ENCODE data around the gene MVK.

The MVK gene

GRCh38 chr12:109549613-109550270, 23.9 kb upstream of the MVK start:
- peaks cover 24% of the 10 kb centered on the region for H3K27me3 ChIP-seq (ENCODE audit: control insufficient read depth, insufficient read depth, low read length)

DNA sequence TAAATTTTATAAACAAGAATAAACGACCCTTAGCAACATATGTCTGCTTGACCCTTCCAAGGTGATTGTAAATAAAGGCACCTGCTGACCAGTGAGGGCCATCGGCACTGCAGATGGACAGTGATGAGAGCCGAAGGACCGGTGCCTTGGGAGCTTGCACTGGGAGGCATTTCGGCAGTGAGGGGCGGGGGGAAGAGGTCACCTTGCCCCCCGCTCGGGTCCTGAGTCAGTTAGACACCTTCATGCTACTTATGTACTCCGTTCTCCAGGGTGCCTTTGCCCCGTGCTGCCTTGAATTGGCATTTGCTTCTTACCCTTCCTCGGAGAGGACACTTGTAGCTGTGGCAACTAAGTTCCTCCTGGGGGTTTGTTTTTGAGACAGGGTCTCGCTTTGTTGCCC, 23.3 kb upstream of the MVK start:
- H3K36me3 ChIP-seq (ENCODE audit: control insufficient read depth, insufficient read depth, low read length): no peaks in the 10 kb centered on the region
- no peak overlapping the region for H3K4me3 ChIP-seq (ENCODE audit: low read length)
- no peak overlapping the region for H3K9ac ChIP-seq (ENCODE audit: low read length)
- no peaks in the 10 kb centered on the region for H3K9me3 ChIP-seq (ENCODE audit: control insufficient read depth, low read length)
- peaks cover 25% of the 10 kb centered on the region for H3K27me3 ChIP-seq (ENCODE audit: control insufficient read depth, insufficient read depth, low read length)
- H3K4me1 ChIP-seq (ENCODE audit: control insufficient read depth, insufficient read depth, low read length): no peaks in the 10 kb centered on the region

More at GRCh38 chr12:109549613-109550270, 23.9 kb upstream of the MVK start:
- H3K4me3 ChIP-seq (ENCODE audit: low read length): no peak overlapping the region
- H3K9me3 ChIP-seq (ENCODE audit: control insufficient read depth, low read length): no peaks in the 10 kb centered on the region
- no peak overlapping the region for H3K9ac ChIP-seq (ENCODE audit: low read length)
- H3K4me1 ChIP-seq (ENCODE audit: control insufficient read depth, insufficient read depth, low read length): no peaks in the 10 kb centered on the region
- no peaks in the 10 kb centered on the region for H3K36me3 ChIP-seq (ENCODE audit: control insufficient read depth, insufficient read depth, low read length)

DNA sequence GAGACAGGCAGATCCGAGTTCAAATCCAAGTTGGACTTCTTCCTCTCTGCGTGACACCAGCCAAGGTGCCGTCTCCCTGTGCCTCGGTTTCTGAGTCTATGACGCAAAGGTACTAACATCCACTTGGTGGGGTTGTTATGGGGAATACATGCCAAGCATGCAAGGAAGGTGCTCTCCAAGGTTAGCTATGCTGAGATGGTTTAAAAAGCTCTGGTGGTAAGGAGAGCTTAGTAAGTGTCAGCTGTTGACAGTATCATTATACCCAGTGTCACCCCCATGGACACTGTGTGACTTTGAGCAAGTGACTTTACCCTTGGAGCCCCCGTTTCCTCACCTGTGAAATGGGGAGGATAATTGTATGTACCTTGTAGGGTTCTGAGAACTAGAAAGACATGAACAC, 22.5 kb upstream of the MVK start:
- Histone ChIP-seq H3K27me3 (ENCODE audit: control insufficient read depth, insufficient read depth, low read length) (peaks cover 25% of the 10 kb centered on the region), H3K36me3 (ENCODE audit: control insufficient read depth, insufficient read depth, low read length) (no peaks in the 10 kb centered on the region), H3K4me1 (ENCODE audit: control insufficient read depth, insufficient read depth, low read length) (no peaks in the 10 kb centered on the region), H3K9ac (ENCODE audit: low read length) (no peak overlapping the region), H3K4me3 (ENCODE audit: low read length) (no peak overlapping the region), H3K9me3 (ENCODE audit: control insufficient read depth, low read length) (no peaks in the 10 kb centered on the region)

DNA sequence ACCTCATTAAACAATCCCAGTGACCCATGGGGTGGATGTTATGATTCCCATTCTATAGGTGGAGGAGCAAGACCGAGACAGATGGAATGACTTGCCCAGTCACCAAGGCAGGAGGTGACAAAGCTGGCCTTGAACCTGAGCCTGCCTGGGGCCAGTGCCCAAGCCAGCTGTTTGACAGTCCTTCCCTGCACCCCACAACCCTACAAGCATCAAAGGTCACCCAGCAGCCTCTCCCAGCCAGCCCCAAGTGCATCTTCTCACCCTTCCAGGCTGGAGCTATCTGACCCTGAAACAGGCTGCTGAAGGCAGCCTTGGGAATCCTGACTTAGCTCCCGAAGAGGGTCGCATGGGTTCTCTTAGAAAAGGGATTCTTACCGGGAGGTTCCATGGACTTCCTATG, 20.6 kb upstream of the MVK start:
- peaks cover 25% of the 10 kb centered on the region for H3K27me3 ChIP-seq (ENCODE audit: control insufficient read depth, insufficient read depth, low read length)
- no peak overlapping the region for H3K4me3 ChIP-seq (ENCODE audit: low read length)
- no peaks in the 10 kb centered on the region for H3K4me1 ChIP-seq (ENCODE audit: control insufficient read depth, insufficient read depth, low read length)
- H3K9me3 ChIP-seq (ENCODE audit: control insufficient read depth, low read length): no peaks in the 10 kb centered on the region
- no peak overlapping the region for H3K9ac ChIP-seq (ENCODE audit: low read length)
- H3K36me3 ChIP-seq (ENCODE audit: control insufficient read depth, insufficient read depth, low read length): no peaks in the 10 kb centered on the region

GRCh38 chr12:109553483-109553882, 20.1 kb upstream of the MVK start:
- Histone ChIP-seq H3K9ac (ENCODE audit: low read length) (no peak overlapping the region), H3K36me3 (ENCODE audit: control insufficient read depth, insufficient read depth, low read length) (no peaks in the 10 kb centered on the region), H3K27me3 (ENCODE audit: control insufficient read depth, insufficient read depth, low read length) (peaks cover 25% of the 10 kb centered on the region), H3K4me1 (ENCODE audit: control insufficient read depth, insufficient read depth, low read length) (no peaks in the 10 kb centered on the region), H3K9me3 (ENCODE audit: control insufficient read depth, low read length) (no peaks in the 10 kb centered on the region), H3K4me3 (ENCODE audit: low read length) (no peak overlapping the region)

DNA sequence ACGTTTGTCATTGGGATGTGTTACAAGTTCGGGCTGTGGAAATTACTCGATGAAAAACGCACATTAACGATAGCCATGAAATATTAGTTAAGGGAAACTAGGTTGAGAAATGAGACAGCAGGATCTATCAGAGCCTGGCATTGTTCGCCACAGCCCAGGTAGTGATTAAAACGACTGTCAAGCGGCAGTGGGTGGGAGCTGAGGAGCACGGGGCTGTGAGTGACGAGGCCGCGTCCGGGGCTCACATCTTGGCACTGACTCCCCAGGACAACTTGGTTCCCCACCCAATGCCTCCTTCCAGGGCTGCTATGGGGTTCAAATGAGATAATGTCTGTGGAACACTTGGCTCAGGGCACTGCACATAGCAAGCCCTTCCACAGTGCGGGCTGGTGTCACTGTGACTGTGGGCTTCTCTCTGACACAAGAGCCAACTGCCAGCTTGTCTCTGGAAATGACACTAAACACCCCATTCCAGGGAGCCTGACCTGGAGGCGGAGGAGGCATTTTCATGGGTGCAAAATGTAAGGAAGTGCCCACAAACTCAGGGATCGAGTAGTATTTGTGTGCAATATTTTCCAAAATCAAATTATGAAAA, 19.6 kb upstream of the MVK start:
- Histone ChIP-seq H3K4me1 (ENCODE audit: control insufficient read depth, insufficient read depth, low read length) (no peaks in the 10 kb centered on the region), H3K9ac (ENCODE audit: low read length) (no peak overlapping the region)

DNA sequence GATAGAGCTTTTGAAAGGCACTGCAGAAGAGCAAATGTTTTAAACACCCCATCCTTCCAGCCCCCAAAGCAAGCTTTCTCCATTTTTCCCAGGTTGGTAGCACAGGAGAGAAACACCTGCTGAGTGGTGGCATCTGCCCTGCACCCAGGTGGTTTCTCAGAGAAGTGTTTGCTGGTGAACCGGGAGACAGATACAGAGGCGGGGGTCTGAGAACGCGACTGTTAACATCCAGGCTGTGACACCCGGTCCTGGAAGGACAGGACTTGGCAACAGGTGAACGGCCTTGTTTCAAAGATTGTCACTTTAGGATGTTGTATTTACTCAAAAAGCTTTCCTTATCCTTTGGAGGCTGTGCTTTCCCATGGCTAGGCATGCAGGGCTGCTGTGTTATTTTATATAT, 18.8 kb upstream of the MVK start:
- H3K27me3 ChIP-seq (ENCODE audit: control insufficient read depth, insufficient read depth, low read length): peaks cover 21% of the 10 kb centered on the region
- no peaks in the 10 kb centered on the region for H3K9me3 ChIP-seq (ENCODE audit: control insufficient read depth, low read length)
- H3K4me1 ChIP-seq (ENCODE audit: control insufficient read depth, insufficient read depth, low read length): no peaks in the 10 kb centered on the region
- no peaks in the 10 kb centered on the region for H3K36me3 ChIP-seq (ENCODE audit: control insufficient read depth, insufficient read depth, low read length)
- H3K4me3 ChIP-seq (ENCODE audit: low read length): no peak overlapping the region
- no peak overlapping the region for H3K9ac ChIP-seq (ENCODE audit: low read length)

More for the DNA sequence above, 19.6 kb upstream of the MVK start:
- H3K27me3 ChIP-seq (ENCODE audit: control insufficient read depth, insufficient read depth, low read length): peaks cover 25% of the 10 kb centered on the region
- H3K4me3 ChIP-seq (ENCODE audit: low read length): no peak overlapping the region
- H3K36me3 ChIP-seq (ENCODE audit: control insufficient read depth, insufficient read depth, low read length): no peaks in the 10 kb centered on the region
- H3K9me3 ChIP-seq (ENCODE audit: control insufficient read depth, low read length): no peaks in the 10 kb centered on the region

- Histone ChIP-seq H3K4me3 (ENCODE audit: low read length) (no peak overlapping the region), H3K9me3 (ENCODE audit: control insufficient read depth, low read length) (no peaks in the 10 kb centered on the region), H3K4me1 (ENCODE audit: control insufficient read depth, insufficient read depth, low read length) (no peaks in the 10 kb centered on the region), H3K36me3 (ENCODE audit: control insufficient read depth, insufficient read depth, low read length) (no peaks in the 10 kb centered on the region), H3K27me3 (ENCODE audit: control insufficient read depth, insufficient read depth, low read length) (peaks cover 21% of the 10 kb centered on the region), H3K9ac (ENCODE audit: low read length) (no peak overlapping the region)
Measured at GRCh38 chr12:109555431-109556315, 17.9 kb upstream of the MVK start.

GRCh38 chr12:109557200-109557599, 16.4 kb upstream of the MVK start:
- Histone ChIP-seq H3K4me1 (ENCODE audit: control insufficient read depth, insufficient read depth, low read length) (no peaks in the 10 kb centered on the region), H3K9me3 (ENCODE audit: control insufficient read depth, low read length) (no peaks in the 10 kb centered on the region), H3K9ac (ENCODE audit: low read length) (no peak overlapping the region), H3K27me3 (ENCODE audit: control insufficient read depth, insufficient read depth, low read length) (peaks cover 18% of the 10 kb centered on the region), H3K4me3 (ENCODE audit: low read length) (no peak overlapping the region), H3K36me3 (ENCODE audit: control insufficient read depth, insufficient read depth, low read length) (no peaks in the 10 kb centered on the region)

DNA sequence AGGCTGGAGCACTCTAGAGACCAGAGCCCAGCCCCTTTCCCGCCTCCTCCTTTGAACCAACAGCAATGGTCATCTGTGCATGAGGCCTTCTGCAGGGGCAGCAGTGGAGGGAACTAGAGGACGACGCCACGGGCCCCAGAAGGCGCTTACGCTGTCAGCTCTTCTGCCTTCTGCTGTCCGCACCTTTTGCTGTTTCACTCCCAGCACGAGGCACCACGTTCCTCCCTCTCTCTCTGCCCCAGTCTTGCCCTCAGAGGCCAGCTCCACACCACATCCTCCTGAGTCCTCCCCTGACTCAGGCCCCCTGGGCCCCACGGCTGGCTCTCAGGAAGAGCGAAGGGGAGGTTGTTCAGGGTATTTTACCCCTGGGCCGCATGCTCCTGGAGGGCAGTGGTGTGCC, 15.8 kb upstream of the MVK start:
- Histone ChIP-seq H3K36me3 (ENCODE audit: control insufficient read depth, insufficient read depth, low read length) (no peaks in the 10 kb centered on the region), H3K4me1 (ENCODE audit: control insufficient read depth, insufficient read depth, low read length) (no peaks in the 10 kb centered on the region)

DNA sequence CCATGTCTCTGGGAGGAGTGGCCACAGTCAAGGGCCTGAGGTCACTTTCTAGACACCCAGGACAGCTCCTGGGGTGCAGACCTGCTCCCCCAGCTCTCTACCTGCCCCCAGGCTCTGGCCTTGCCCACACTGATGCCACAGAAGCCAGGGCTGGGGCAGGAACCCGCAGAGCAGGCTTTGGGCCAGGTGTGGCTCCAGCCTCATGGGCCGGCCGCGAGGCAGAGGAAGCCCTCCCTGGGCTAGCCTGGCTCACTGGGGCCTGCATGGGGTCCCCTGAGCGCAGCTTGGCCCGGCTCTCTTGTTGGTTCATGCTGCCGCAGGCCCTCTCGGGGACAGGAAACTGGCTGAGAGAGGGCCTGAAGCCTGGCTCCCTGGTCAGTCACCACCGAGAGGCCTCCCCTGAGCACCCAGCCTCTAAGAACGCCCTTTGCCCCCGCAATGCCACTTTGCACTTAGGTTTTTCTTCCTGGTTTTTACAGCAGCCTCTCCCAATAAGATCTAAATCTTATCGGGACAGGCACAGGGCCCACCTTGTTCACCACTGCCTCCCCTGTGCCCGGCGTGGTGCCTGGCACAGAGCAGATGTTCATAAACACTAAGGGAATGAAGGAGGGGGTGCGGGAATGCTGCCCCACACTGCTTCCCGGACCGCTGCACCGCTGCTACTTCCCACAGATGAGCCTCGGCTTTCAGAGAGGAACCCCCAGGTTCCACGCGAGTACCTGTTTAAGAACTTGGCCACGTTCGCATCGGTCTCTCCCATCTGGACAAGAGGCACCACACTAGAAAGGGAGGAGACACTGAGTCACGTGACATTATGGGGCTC, 15.0 kb upstream of the MVK start:
- Histone ChIP-seq H3K4me3 (ENCODE audit: low read length) (no peak overlapping the region), H3K27me3 (ENCODE audit: control insufficient read depth, insufficient read depth, low read length) (peaks cover 11% of the 10 kb centered on the region), H3K9ac (ENCODE audit: low read length) (no peak overlapping the region)

More for the DNA sequence above, 15.8 kb upstream of the MVK start:
- Histone ChIP-seq H3K9ac (ENCODE audit: low read length) (no peak overlapping the region), H3K9me3 (ENCODE audit: control insufficient read depth, low read length) (no peaks in the 10 kb centered on the region), H3K4me3 (ENCODE audit: low read length) (no peak overlapping the region), H3K27me3 (ENCODE audit: control insufficient read depth, insufficient read depth, low read length) (peaks cover 18% of the 10 kb centered on the region)

More for the DNA sequence above, 15.0 kb upstream of the MVK start:
- no peaks in the 10 kb centered on the region for H3K36me3 ChIP-seq (ENCODE audit: control insufficient read depth, insufficient read depth, low read length)
- no peaks in the 10 kb centered on the region for H3K9me3 ChIP-seq (ENCODE audit: control insufficient read depth, low read length)
- H3K4me1 ChIP-seq (ENCODE audit: control insufficient read depth, insufficient read depth, low read length): no peaks in the 10 kb centered on the region
